Activated CD8-positive, alpha-beta memory T cell treated with anti-CD3 and anti-CD28 coated beads, Interleukin-2, amount 50 U/mL, for 48 hours (primary cell): Measurements from ENCODE around the gene CHMP6.

Source experiments
- DNase-seq: peaks from one replicate; pipeline ENCODE4 v3.0.0-alpha.2; 2020

CHMP6 gene

DNA sequence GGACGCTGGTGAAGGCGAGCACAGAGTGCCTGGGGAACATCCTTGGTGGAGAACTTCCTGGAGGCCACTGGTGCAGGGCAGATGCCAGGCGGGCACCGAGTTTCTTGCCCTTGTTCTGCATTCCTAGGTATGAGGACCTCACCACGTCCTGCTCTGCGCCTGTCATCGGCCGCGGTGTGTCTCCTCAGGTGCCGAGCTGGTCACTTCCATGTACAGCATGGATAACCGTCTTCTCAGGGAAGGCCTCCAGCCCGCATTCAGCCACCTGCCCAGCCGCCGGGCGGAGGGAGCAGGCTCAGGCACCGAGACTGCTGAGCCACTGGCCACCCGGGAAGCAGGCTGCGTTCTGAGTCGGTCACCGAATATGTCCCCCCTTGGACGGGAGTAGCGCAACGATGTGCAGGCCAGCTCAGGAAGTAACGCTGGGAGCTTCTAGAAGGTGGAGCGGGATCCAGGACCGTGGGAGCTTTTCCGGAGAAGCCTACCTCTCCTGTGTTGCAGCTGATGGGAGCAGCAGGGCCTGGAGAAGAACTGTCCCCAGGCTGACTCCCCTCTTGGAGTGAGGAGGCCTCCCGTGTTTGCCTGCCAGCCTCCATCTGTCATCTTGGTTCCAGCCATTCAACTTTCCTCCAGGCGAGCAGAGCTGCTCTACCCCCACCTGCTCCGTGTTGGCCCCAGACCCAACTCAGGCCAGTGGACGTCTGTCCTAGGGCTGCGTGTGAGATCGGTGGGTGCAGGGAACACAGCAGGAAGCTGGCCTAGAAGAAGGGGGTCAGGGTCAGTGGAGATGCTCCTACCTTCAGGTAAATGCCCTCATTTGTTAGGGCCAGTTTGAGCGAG lies 41.2 kb downstream of the CHMP6 start:
- no peak for DNase-seq

DNA sequence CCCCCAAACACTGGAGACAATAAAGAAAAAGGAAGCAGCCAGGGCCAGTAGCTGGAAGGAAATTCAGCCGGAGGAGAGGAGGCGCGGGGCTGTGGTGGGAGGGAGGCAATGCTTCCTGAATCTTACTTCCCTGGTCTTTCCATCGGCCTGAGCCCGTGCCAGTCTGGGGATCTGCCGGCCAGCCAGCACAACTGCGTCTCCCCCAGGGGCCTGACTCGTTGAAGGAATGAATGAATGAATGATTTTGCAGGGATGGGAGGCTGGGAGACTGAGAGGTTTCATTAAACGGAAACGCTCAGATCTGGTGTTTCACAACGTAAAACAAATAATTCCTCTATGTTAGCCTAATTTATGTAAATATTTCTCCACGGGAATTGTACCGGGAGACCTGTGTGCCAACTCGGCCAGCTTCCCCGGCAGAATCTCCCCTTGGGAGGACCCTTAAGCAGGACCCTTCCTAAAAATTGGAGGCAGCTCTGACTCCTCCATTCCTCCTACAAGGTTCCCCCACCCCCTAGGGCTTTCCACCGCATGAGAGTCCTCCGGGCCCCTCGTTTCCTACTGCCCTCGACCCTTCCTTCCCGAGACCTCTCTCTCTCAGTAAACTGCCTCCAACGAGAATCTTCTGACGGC lies 42.0 kb downstream of the CHMP6 start:
- DNase-seq, result no peak

DNA sequence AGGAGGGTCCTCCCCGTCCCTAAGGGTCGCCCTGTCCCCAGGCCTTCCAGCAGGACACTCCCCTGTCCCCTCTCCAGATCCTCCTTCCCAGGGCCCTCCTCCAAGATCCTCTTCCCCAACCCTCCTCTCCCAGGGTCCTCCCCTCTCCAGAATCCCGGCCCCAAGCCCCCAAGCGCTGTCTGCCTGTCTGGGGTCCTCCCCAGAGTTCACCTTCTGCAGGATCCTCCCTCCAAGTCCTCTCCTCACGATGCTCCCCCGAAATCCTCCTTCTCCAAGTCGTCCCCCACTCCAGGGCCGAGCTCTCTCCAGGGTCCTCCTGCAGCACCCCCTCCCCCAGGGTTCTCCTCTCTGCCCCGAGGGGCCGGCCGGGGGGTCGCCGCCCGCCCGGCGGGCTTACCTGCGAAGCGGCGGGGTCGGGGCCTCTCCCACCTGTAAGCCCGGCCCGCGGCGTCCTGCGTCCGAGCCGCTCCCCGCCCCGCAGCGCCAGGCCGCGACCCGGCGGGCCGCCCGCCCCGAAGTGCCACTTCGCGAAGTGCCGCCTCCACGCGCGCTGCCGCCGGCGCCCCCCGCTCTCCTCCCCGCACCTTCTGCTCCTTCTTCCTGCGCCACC lies 42.6 kb downstream of the CHMP6 start:
- no peak for DNase-seq

DNA sequence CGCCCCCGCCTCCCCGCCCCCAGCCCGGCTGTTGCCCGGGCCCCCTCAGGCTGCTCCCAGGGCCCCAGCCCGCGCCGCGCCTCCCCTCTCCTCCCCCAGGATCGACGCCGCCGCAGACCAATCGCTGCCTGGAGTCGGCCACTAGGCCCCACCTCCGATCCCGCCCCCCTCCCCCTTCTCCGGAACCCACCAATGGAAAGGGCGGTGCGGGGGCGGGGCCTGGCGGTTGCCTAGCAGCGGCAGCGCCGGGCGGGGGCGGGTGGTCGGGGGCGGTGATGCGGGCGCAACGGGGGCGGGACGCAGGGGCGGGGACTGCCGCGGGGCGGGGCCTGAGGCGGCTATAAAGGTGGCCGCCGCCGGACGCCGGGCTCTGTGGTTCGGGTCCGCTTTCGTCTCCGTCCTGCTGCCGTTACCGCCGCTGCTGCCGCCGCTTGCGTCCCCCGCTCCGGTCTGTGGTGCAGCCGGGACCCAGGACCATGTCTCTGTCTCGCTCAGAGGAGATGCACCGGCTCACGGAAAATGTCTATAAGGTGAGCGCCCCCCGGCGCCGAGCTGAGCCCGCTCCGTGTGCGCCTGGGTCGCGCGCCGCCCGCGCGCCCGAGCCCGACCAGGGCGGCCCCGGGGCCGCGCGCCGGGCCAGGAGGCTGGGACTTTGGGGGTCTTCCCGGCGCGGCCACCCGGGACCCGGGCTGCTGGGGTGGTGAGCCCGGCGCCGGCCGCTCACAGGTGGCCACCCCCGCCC lies 43.3 kb downstream of the CHMP6 start, which contains the start of gene BAIAP2:
Gene BAIAP2 (plus strand): TSS at position 373 of the 742 bp plus-strand sequence. CDS start 104 bp downstream, at position 477.
- peak; percentile 99 for DNase-seq

DNA sequence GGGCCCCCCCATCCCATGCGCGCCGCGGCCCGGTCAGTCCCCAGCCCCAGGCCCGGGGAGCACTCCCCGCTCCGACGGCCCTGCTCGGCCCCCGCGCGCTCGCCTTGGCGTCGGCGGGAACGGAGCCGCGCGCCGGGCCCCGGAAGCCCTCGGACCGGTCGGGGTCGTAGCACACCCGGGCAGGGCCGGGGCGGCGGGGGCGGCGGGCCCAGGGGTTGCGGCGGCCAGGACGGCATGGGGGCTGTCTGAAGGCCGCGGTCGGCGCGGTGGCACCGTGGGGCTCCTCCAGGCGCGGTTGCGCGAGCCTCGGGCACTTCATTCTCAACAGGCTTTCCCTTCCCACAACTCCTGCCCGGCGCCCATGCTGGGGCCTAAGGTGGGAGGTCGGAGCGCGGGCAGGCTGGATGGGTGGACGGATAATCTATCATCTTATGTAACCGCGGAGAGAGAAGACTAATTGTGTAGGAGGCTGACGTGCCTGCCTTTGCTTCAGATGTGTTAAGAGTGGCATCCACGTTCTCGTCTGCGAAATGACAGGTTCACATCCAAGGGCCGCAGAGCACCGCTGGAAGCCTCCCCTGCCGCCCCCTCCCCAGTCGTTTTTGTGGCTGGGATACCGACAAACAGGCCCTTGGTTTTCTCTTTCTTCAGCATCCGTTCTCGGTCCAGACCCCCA lies 44.0 kb downstream of the CHMP6 start:
- peak; percentile 63 for DNase-seq

DNA sequence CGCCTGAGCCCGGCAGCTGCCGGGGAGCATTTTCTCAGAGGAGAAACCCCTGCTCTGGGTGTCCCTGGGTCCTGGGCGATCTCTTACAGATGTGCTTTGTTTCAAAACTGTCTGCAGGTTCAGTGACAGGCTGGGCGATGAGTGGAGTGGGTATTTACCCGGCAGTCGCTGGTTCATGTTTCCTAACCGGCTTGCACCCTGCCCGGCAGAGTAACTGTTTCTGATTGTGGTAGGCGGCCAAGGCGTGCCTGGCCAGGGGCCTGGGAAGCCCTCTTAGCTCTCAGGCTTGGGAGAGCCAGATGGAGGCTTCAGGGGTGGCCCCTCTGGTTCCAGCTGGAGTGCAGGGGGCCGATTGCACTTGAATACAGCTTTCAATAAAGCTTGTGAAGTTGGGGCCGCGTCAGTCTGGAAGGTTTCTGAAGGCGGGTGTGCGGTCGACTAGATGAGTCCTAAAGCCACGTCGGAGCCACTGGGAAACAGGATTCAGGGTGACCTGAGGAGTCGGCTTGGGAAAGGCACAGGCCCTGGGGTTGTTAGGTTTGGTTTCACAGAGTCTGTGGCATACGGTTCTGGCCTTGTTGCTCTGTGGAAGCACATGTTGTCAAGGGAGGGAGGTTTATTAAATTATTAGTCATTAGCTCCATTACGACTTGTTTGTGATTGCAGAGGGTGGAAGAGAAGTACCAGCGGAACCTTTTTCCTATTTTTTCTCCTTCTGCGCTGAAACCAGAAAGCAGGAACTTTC lies 44.7 kb downstream of the CHMP6 start:
- no peak for DNase-seq

DNA sequence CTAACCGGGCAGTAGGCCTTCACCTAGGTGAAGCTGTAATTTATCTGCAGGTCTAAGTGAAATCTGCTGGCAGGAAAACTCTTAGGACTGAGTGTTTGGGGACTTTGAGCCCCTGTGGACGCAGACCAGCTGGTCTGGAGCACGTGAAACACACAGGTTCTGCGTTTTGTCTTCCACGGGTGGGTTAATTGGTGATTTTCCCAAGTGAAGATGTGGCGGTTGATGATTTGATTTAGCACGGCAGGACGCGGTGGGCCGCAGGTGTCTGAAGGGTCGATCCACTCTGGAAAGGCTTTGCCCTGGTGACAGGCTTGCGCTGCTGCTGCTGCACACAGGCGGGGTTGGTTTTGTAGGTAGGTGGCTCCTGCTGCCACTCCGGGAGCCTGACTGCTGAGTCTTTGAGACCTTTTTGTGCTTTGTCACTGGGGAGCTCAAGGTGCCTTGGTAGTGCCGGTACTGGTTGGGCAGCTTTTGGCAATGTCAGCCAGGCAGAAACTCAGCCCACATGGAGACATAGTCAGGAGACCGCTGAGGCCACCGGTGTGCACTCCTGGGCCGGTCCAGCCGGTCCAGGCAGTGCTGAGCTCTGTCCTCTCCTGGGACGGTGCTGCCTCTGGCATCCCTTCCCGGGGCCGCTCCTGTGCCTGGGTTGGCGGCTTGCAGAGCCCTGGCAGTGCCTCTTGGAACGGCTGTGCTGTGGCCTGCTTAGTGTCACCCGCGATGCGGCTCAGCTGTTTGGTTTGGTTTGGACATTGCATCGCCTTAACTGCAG lies 45.6 kb downstream of the CHMP6 start:
- no peak for DNase-seq

DNA sequence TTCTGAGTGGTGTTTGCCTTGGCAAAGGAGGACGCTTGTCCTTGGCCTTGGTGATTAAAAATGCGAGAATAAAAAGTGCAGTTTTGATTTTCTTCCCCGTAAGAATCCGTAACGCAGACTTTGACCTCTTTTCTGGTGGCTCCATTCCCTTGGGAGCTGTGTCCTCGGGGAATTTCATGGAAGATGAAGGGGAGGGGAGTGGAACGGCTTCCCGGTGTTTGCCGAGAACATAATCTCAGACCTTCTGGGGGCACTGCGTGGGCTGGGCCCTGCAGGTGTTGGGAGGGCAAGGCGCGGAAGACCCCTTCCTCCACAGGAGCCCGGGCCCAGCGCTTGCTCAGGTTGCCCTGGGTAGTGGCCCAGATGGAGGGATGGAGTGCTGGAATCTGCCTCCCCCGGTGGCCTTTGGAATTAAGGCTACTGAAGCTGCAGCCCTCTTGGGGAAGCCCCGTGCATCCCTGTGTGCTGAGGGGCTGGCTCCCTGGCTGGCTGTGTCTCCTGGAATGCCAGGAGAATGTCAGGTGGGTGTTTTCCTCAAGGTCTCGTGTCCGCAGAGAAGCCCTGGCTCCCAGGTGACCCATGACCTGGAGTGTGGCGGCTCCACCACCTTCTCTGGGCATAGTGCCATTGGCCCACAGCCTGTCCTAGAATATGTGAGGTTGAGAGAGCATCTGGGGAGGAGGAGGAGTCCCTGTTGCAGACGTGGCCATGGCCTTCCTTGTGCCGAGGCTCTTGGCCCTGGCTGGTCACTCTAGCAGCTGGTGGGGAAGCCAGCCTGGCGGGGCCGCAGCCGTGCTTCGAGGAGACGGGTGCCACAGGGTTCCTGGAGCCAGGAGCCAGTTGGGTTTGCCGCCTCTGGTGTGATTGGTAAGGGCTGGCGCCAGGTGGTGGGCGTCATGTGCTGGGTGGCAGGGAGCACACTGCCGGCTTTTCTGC lies 46.4 kb downstream of the CHMP6 start:
- no peak for DNase-seq

DNA sequence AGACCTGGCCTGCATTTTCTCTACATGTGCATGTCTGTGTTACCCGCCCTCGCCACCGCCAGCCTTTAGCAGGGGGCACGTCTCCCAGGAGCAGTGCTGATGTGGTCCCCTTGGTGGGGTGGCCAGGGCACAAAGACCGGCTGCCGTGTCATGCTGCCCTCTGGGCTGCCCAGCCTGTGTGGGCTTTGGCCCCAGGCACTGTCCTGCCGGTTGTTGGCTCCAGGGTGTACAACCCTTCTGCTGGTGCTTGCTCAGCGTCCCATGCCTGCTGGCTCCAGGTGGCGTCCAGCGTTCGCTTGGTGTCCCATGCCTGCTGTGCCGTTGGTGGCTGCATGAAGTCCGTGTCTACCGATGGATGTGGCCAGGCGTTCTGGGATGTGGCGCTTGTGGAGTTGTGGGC lies 47.5 kb downstream of the CHMP6 start:
- DNase-seq, result no peak

DNA sequence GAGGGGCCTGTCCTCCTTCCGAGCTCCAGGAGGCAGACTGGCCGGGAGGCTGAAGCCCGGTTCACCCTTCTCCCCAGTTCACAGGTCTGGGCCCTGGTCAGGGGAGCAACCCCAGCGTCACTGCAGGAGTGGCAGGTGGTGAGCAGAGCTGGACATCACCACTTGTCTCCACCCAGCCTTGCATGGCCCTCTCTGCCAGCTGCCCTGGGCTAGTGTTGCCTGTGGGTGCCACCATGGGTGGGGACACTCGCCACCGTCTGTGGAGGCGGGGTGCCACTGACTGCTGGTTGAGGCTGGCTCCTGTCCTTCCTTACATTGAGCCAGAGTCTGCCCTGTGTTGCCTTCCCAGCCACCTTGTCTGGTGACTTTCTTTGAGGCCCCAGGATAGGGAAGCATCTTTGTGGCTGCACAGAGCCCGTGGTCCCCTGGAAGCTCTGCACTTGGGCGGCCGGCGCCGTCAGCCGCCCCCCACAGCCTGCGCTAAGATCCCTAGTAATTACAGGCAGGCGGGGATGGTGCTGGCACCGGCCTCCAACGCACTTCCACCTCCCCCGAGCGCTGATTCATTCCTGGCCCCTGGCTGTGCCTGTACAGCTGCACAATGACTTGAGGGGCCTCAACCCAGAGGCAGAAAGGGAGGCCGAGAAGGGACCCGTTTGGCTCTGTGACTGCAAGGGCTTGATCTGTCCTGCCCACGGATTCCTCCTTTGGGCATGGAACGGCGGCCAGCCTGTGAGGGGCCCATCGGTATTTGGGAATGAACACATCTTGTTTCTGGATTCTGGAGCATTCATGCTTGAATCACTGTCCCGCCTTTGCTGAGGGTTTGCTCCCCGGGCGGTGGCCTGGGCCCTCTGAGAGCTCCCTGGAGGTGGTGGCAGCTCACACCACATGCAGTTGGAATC lies 48.5 kb downstream of the CHMP6 start:
- no peak for DNase-seq

DNA sequence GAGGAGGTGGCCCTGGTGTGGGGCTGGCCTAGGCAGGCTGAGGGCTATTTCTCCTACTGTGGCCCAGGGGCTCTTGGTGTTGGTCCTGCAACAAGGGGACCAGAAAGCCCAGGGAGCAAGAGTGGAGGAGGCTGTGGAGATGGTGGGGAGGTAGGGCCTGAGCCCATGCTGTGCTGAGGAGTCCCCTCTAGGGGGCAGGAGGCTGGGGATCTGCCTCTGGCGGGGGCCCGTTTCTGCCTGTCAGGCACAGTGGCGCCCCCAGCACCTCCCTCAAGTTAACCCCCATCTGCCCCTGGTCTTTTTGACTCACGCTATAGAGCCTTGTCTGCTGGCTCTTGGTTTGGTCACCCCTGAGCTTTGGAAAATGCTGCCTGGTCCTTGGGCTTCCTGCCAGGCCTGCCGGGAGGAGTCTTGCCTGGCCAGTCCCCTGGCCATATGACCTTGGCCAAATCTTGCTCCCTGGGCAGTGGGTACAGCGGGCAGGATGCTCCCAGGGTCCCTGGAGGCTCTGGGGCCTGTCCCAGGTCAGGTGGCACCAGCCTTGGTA lies 49.2 kb downstream of the CHMP6 start:
- peak; percentile 57 for DNase-seq

DNA sequence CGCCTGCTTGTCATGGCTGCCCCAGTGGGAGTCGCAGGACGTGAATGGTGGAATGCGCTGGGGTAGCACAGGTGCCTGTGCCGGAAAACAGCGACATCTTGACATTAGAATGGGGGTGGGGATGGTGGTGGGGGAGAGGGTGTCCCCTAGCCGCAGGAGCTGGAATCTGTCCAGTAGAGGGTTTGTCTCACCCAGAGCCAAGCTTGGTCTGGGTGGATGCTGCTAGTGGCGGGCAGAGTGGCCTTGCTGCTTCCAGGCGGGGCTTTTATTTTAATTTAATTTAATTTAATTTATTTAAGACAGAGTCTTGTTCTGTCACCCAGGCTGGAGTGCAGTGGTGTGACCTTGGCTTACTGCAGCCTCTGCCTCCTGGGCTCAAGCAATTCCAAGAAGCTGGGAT lies 51.0 kb downstream of the CHMP6 start:
- DNase-seq, result no peak

DNA sequence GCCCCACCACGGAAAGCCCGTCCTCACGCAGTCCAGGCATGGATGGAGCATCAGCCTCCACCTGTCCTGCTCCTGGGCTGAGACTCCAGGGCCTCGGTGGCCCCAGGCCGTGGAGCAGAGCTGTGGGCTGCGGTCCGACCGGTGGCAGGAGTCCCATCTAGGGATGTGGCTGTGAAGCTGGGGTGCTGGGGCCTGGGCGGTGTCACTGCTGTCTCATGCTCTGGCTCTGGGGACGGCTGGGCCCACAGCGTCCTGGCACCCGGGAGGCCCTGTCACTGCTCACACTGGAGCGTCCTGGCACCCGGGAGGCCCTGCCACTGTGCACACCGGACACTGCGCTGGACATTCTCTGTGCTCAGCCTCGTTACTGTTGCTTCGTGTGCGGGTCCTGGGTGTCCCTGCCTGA lies 51.7 kb downstream of the CHMP6 start:
- no peak for DNase-seq

DNA sequence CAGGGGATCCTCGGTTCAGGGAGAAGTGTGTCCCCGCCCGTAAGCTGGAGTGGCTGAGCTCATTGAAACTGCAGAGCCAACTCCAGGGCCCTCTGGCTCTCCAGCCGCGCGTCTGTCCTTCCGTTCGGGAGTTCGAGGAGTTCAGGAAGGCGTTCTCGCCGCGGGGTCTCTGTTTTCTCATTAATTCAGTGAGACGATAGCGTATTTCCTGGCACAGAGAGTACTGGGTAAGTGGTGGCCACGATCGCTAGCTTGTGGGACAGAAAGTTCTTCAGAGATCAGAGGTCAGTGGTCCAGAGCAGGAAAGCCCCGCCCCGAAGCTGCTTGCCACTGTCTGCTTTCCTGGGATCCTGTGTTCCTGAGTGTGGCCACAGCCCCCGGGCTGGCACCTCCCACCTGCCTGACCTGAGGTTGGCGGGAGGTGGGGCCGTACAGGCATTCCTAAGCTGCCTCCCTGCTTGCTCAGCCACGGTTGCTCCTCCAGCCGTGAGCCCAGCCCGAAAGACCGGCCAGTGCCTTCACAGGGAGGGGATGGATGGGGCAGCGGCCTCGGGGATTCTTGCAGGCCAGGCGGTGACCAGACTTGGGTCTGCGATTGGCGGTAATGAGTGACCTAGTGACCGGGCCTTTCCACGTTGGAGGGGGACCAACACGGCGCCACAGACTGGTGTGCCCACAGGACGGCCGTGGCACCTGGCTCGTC lies 52.2 kb downstream of the CHMP6 start:
- DNase-seq, result no peak

DNA sequence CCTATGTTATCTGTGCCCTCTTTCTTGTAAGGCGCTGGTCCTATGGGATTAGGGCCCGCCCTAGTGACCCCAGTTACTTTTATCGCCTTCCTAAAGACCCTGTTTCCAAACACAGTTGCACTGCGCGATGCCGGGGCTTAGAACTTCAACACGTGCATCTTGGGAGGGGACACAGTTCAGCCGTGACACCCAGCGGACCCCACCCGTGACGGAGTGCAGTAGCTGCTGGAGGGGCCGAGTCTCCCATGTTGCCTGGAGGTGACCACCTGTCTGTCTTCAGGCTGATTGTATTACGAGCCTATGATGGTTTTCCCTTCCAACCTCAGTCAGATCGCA lies 52.8 kb downstream of the CHMP6 start:
- DNase-seq, result no peak

DNA sequence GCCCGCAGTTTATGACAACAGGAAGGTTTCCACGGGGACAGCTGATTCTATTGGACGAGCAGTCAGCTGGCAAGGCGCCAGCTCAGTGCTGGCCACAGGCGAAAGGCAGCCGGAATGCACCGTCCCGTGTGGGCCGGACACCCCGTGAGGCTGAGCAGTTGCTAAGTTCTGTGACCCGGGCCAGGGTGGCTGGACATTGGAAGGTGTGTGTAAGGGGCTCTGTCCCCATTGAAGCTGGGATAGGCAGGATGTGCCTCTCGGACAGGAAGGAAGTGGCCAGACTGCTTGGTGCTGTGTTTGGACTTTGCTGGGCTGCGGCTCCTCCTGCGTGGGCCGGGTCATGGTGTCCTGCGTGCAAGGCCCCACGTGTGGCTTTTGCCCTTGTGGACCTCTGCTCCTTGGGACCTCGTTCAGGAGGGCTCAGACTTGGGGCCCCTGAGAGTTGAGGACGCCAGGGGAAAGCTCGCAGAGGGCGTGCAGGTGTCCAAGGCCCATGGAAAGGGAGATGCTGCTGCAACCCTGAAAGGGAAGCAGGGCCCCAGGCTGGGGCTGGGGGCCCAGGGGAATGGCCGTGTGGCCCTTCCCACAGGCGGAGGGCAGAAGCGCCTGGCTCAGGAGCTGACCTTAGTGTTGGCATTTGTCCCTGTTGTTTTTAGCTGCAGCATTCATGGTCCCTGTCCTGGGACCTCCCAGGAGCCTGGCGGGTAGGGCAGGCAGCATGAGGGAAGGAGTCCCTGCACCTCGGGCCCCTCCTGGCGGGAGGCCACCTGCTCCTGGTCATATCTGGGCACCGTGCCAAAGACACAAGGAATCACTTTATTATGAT lies 53.3 kb downstream of the CHMP6 start:
- no peak for DNase-seq

DNA sequence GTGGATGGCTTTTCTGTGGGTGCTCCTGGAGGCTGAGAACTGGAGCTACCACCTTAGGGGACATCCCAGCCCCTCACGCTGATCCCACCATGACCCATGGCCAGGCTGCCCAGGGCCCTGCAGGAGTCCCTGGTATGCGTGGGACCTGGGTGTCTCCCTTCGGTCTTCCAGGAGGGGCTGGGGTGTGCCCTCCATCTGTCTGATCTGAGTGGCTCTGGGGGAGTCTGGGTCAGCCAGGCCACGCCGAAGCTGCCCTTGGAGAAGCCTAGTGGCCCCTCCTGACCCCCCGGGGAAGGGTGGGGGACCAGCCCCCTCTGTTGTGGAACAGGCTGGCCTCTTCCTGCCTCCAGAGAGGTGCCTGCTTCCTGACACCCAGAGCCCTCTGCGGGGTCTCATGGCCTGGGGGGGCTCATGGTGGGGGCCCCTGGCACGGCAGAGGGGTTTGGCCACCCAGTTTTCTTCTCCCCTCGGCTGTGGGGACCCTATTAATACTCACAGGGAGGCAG lies 54.0 kb downstream of the CHMP6 start:
- no peak for DNase-seq
